BJ (cell line): ENCODE data around the gene SH3BGRL2. TPM values are rescaled to one million over a fixed set of nuclear protein-coding genes. Genes with fewer than 3 reads are reported as not detected.
"Not testable (repeated sequence)": the region's sequence is repeated elsewhere in the genome, so short reads cannot be mapped to it uniquely, and the experiment has no call there.

Experiments used
- CTCF ChIA-PET: fragments of 350-600 bp; formaldehyde crosslinking; extraction: SDS; loops from one replicate; lab custom pipeline; 2021; ENCODE audit warnings: antibody characterized with exemption, inconsistent platforms; lab: Yijun Ruan, JAX
- POLR2A ChIA-PET: fragments of 300-600 bp; sonication (Branson Sonifier 250); formaldehyde crosslinking; extraction: SDS; loops from one replicate; lab custom pipeline; 2021; ENCODE audit warnings: antibody characterized with exemption; lab: Charles Lee
- DNase-seq: peaks from one replicate; pipeline ENCODE4 v3.0.0-alpha.2; 2011; ENCODE audit warnings: low read depth
- H3K27me3 ChIP-seq: 2 replicates; pipeline ENCODE4 v1.6.0; 2011; ENCODE audit warnings: low read length; ENCODE audit not compliant: control insufficient read depth, insufficient read depth
- H3K36me3 ChIP-seq: 2 replicates; pipeline ENCODE4 v1.5.1; 2011; ENCODE audit warnings: low read length; ENCODE audit not compliant: control insufficient read depth, insufficient read depth
- H3K4me3 ChIP-seq: 2 replicates; pipeline ENCODE4 v1.5.1; 2011; ENCODE audit warnings: low read depth, mild to moderate bottlenecking, control low read depth, low read length
- polyA plus RNA-seq: library from polyadenylated mRNA; depleted of rRNA; stranded (reverse); fragments of >200 nt; gene quantifications from 2 replicates; pipeline ENCODE4 v1.2.3, GENCODE V29; 2011
- TF ChIP-seq, protein P1 (sequence below): IDR thresholded peaks from 2 replicates; pipeline ENCODE4 v1.5.1; 2011; ENCODE audit warnings: low read depth, mild to moderate bottlenecking, control low read depth, inconsistent platforms, low read length, moderate library complexity; ENCODE audit not compliant: insufficient read depth

SH3BGRL2 gene
- polyA plus RNA-seq, 1 experiment: 0.37 TPM

DNA sequence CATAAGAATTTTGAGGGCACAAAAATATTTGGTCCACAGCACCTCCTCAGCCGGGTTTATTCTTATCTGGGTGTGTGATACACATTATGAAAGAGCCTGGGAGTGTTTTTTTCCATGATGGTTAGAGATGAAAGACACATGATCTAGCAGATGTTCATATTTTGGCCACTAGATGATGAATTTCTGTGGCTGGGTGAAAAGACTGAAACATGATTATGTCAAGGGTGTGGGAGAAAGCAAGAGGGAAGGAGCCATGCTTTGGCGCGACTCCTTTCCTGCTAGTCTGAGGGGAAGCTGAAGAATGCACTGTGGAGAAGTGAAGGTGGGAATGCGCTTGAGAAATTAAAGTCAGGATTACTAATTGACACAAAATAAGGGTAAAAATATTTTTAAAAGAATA is 102.3 kb downstream of the SH3BGRL2 start:
- DNase-seq: no peak
- Histone ChIP-seq H3K4me3 (no peak overlapping the region), H3K36me3 (no peaks in the 10 kb centered on the region), H3K27me3 (no peaks in the 10 kb centered on the region)
- CTCF ChIA-PET: no interaction called here
- TF ChIP-seq, protein P1, sequence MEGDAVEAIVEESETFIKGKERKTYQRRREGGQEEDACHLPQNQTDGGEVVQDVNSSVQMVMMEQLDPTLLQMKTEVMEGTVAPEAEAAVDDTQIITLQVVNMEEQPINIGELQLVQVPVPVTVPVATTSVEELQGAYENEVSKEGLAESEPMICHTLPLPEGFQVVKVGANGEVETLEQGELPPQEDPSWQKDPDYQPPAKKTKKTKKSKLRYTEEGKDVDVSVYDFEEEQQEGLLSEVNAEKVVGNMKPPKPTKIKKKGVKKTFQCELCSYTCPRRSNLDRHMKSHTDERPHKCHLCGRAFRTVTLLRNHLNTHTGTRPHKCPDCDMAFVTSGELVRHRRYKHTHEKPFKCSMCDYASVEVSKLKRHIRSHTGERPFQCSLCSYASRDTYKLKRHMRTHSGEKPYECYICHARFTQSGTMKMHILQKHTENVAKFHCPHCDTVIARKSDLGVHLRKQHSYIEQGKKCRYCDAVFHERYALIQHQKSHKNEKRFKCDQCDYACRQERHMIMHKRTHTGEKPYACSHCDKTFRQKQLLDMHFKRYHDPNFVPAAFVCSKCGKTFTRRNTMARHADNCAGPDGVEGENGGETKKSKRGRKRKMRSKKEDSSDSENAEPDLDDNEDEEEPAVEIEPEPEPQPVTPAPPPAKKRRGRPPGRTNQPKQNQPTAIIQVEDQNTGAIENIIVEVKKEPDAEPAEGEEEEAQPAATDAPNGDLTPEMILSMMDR: no peak
- POLR2A ChIA-PET: no interaction called here

DNA sequence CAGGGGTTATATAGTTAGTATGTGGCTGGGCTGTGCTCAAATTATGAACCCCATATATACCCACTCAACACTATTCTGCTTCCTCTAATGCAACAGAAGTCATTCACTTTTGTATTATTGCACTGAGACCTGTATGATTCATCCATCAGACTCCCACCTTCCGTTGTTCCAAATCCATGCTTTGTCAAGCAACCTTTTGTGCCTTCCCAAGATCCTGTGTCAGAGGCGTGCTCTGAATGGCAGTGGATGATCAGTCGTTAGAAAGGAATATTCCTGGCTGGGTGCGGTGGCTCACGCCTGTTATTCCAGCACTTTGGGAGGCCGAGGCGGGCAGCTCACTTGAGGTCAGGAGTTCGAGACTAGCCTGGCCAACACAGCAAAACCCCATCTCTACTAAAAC is 103.2 kb downstream of the SH3BGRL2 start:
- POLR2A ChIA-PET: no interaction called here
- CTCF ChIA-PET: no interaction called here
- no peak overlapping the region for H3K4me3 ChIP-seq
- TF ChIP-seq, protein P1: no peak
- H3K27me3 ChIP-seq: no peaks in the 10 kb centered on the region
- no peaks in the 10 kb centered on the region for H3K36me3 ChIP-seq
- no peak for DNase-seq

DNA sequence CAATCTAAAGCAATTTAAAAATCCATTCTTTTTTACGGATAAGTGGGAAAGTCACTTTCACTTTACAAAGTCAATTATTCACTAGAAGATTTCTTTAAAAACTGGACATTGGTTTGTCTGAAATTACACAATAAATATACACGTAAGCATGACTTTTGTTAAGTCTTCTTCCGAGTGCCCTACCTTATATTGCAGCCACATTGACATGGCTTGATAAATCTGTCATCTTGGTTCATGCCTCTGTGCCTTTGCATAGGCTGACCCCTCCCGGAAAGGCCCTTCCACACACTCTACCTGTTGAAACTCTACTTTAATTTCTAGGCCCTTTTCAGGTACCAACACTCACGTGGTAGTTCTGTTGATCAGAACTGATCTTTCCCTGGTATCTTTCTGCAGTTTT is 104.1 kb downstream of the SH3BGRL2 start:
- Histone ChIP-seq H3K4me3 (no peak overlapping the region), H3K36me3 (no peaks in the 10 kb centered on the region), H3K27me3 (no peaks in the 10 kb centered on the region)
- ChIA-PET POLR2A (no interaction called here), CTCF (no interaction called here)
- TF ChIP-seq, protein P1: no peak
- DNase-seq: no peak

DNA sequence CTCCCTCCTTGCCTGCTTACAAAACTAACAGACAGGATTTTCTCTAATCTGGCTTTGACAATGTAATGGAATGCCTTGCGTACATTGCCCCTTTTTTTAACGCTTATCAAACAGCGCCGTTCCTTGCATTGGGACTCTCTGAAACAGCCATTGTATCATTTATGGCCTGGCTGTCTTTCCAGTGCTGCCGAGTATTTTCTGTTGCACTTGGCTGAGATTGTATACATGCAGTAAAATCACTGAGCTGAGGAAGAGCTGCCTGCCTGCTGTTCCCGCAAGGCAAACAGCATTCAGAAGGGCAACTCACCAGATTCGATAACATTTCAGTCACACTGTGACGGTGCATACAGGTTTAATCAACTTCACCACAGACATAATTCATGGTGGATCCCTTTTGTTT is 106.0 kb downstream of the SH3BGRL2 start:
- CTCF ChIA-PET: interaction anchor here (1.1 kb wide), 1 partner anchor 77 kb away, joined by 4 read pairs; no protein-coding TSS in a partner anchor
- H3K4me3 ChIP-seq: no peak overlapping the region
- POLR2A ChIA-PET: no interaction called here

DNA sequence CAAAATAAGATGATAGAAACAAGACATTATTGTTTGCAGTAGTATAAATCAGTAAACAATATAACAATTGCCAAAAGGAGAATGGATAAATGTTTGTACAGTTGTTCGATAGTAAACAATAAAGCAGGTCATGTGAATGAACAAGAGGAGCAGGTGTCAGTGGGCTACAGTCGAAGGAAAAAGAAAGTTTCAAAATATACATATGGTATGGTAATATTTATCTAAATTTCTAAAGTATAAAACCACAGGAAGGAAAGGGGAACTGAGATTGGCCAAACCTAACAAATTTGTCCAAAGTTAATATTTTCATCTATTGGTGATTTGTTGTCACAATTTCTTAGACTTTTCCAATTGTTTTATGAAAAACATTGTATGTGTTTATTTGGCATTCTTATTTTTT is 110.9 kb downstream of the SH3BGRL2 start:
- CTCF ChIA-PET: no interaction called here
- no peaks in the 10 kb centered on the region for H3K36me3 ChIP-seq
- H3K4me3 ChIP-seq: no peak overlapping the region
- POLR2A ChIA-PET: no interaction called here
- no peak for DNase-seq
- TF ChIP-seq, protein P1: no peak
- no peaks in the 10 kb centered on the region for H3K27me3 ChIP-seq

More for the DNA sequence above, 106.0 kb downstream of the SH3BGRL2 start:
- H3K36me3 ChIP-seq: no peaks in the 10 kb centered on the region
- no peaks in the 10 kb centered on the region for H3K27me3 ChIP-seq
- no peak for DNase-seq
- TF ChIP-seq, protein P1: no peak

DNA sequence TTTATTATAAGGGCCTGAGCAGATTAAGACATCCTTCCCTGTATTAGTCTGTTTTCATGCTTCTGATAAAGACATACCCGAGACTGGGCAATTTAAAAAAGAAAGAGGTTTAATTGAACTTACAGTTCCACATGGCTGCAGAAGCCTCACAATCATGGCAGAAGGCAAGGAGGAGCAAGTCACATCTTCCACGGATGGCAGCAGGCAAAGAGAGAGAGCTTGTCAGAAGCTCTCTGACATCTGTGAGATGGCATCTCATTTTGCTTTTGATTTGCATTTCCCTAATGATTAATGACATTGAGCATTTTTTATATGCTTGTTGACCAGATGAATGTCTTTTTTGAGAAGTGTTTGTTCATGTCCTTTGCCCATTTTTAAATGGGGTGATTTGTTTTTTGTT is 114.2 kb downstream of the SH3BGRL2 start:
- H3K4me3 ChIP-seq, DNase-seq, H3K27me3 ChIP-seq, CTCF ChIA-PET, H3K36me3 ChIP-seq, POLR2A ChIA-PET: not testable (repeated sequence)

DNA sequence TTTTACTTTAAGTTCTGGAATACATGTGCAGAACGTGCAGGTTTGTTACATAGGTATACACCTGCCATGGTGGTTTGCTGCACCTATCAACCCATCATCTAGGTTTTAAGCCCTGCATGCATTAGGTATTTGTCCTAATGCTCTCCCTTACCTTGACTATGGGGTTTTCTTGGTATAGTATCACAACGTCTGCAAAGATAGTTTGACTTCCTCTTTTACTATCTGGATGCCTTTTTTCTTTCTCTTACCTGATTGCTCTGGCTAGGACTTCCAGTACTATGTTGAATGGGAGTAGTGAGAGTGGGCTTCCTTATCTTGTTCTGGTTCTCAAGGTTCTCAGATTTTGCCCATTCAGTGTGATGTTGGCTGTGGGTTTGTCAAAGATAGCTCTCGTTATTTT is 115.2 kb downstream of the SH3BGRL2 start:
- POLR2A ChIA-PET, H3K36me3 ChIP-seq, H3K4me3 ChIP-seq, DNase-seq, H3K27me3 ChIP-seq: not testable (repeated sequence)
- CTCF ChIA-PET: interaction anchor here (1.5 kb wide), 1 partner anchor 122 kb away, joined by 3 read pairs; no protein-coding TSS in a partner anchor
